Activated CD8-positive, alpha-beta memory T cell treated with anti-CD3 and anti-CD28 coated beads, Interleukin-2, amount 50 U/mL, for 1 hour (primary cell): ENCODE results near the gene TSPAN18.

Experiments used
- DNase-seq: peaks from one replicate; pipeline ENCODE4 v3.0.0-alpha.2; 2020; ENCODE audit errors: extremely low read depth

TSPAN18 gene

DNA sequence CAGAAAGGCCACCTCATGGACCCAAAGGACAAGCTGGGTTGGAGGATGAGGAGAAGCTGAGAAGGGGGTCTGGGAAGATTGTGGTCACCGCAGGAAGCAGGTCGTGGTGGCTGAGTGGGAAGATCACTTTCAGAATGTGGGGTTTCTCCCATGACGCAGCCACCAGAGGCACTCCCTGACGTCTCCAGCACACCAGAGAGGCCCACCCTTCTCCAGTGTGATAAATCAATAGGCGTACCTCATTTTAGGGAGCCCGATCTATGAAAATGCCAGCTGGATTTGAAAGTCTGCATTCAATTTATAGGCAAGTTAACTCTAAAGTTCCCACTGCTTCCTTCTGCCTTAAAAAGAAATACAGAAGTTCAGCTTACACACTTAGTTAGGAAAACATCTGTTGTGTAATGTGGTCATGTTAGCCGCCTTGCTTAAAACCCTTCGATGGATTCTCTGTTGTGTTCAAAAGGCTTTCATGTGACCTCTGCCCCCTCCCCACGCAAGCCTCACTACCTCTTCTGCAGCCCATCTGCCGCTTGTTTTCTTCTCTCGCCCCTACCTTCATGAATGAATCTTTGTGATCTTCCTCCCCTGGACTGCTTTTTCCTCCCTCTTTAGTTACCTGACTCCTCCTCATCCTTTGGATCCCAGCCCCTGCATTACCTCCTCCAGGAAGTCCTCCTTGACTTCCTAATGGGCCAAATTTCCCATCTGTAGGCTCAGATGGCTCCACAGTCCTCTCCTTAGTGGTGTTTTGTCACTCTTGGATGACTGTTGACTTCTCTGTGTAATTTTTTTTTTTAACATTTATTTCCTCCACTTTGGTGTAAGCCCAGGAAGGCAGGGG is 10.7 kb downstream of the TSPAN18 start:
- no peak for DNase-seq

DNA sequence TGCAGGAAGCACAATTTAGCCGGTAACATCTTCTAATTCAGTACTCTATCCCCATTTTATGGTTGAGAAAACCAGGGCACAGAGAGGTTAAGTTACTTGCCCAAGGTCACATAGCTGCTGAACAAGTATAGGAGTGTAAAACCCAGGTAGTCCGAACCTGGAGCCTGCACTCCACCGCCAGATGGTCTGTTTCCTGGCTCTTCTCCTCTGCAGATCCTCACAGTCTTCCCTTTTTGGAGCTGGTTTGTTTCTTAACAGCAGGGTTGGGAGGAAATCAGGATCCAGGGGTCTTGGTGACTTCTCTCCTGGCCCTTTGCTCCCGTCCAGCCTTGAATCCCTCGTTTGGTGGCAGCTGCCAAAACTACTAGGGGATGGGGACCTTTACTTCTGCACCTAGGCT is 12.0 kb downstream of the TSPAN18 start:
- no peak for DNase-seq

GRCh38 chr11:44740967-44741366 is 14.2 kb downstream of the TSPAN18 start:
- no peak for DNase-seq

DNA sequence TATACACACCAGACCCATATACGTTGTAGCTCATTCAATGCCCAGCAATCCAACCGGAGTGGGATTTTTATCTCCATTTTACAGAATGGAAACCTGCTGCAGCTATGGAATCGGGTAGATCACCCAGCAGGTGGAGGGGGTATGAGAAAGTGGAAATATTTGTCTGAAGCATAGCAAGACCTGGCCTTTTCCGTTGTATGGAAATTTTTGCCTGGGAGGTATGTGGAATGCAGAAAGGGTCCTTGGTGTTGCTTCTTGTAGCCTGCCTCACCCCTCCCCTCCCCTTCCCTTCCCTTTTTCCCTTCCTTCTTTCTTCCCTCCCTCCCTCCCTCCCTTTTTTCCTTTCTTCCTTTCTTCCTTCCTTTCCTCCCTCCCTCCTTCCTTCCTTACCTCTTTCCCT is 15.2 kb downstream of the TSPAN18 start:
- DNase-seq = no peak

DNA sequence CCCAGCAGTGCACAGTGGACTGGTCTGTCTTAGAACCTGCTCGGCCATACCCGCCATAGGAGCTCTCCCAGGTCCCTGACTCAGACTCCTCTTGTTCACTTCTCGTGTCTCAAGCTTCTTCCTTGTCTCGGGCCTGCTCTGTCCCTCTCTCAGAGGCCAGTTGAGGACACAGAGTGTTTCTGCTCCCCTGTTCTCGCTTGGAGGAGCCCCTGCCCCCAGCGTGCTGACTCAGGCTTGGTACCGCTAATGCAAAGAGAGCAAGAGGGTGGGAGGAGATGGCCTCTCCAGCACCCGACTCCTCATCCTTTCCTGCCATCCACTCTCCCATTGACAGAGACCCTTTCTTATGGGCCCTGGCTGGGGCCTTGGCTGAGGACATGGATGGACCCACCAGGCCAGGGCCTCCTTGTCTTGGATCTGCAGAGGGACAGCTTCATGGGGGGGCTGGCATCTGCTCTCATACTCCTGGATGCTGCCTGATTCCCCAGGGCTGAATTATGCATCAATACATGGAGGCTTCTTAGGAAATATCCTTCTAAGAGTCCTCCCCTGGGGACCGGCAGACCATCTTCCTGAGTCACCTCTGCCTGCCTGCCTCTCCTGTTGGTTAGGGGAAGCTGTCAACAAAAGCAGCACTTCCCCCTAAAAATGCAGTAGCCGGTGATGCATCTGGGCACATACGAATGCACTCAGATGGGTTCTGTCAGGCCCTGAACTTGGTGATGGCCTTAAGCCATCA is 15.9 kb downstream of the TSPAN18 start:
- DNase-seq = no peak

DNA sequence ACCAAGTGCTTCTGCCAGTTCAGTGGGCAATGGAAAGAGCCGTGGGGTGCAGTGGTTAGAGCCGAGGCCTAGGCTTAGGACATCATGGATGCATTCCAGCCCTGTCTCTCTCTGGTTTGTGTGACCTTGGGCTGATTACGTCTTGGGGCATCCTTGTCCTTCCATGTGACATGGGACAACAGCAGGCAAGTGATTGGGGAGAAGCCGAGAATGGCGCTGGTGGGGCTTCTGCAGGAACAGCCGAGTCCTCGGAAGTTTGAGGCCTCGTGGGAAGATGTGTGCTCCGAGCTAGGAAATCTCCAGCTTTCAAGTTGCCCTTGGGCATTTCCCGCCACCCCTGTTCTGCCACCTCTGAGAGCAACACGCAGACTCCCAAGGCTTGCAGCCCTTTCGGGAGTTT is 16.6 kb downstream of the TSPAN18 start:
- DNase-seq = no peak

- DNase-seq = no peak
Measured at GRCh38 chr11:44743959-44744557, 17.3 kb downstream of the TSPAN18 start.

GRCh38 chr11:44746894-44747293 is 20.1 kb downstream of the TSPAN18 start:
- DNase-seq = no peak

DNA sequence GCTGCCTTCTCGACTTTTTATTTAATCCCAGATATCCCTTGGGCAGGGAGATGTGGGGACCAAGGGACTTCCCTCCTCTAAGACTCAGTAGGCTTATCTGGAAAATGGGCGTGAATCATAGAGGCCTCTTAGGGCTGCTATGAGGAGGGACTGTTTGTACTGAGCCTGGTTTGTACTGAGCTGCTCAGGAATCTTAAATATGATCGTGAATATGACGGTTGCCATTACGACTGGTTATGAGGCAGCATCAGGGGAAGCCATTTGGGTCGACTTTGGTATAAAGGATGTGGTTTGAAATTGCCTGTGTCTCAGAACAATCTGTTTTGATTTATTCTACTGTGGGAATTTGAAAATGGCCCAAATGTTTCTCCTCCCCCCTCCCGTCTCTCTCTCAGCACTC is 20.6 kb downstream of the TSPAN18 start:
- no peak for DNase-seq

DNA sequence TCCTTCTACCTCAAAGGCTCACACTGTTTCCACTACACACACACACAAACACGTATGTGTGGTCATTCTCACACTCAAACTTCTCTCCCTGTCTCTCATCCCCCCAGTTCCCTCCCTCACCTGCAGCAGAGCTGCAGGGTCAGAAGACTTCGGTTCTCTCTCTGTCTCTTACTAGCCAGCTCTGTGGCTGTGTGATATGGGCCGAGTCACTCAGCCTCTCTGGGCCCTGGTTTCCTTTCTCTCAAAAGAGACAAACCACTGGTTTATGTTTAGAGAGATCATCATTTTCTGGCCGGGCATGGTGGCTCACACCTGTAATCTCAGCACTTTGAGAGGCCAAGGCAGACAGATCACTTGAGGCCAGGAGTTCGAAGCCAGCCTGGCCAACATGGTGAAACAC is 21.1 kb downstream of the TSPAN18 start:
- no peak for DNase-seq

GRCh38 chr11:44748606-44749005 is 21.8 kb downstream of the TSPAN18 start:
- DNase-seq = no peak

- DNase-seq = no peak
Measured at GRCh38 chr11:44749189-44749588, 22.4 kb downstream of the TSPAN18 start.

DNA sequence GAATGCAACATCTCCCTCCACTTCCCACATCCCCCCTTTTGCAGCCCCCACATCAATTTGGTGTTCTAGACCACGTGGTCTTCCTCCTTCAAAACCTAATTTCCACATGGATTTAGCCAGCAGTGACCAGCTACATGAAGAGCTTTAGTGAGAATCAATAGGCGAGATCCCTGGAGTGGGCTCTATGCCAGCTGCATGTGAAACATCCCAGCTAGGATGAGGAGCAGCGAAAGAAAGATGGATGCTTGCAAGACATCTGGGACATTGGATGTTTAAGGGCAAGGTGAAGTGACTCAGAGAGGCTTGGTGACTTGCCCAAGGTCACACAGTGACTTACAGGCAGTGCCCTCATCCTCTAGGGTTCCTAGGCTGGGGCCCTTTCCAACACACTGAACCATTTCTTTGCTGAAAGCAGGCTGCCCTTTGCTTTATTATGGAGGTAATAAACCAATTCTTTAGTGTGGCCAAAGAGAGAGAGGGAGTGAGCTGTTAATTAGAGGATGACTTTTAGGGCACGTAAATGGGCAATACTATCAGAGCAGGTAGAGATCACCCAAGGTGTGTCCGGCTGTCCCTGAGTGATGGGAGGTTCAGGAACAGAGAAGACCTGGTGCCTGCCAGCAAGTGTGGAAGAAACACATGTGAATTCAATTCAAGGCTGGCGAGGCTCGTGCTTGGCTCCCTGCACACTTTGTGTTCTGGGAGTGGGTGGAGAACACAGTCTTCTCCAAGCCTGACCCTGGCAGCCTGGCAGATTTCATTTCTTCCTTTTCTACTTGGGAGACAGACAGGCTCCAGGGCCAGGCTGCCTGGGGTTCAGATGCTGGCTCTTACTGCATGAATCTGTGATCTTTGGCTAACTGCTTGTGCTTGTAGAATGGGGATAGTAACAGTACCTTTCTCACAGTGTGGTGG is 24.0 kb downstream of the TSPAN18 start:
- no peak for DNase-seq

GRCh38 chr11:44752300-44752699 is 25.5 kb downstream of the TSPAN18 start:
- DNase-seq = no peak

DNA sequence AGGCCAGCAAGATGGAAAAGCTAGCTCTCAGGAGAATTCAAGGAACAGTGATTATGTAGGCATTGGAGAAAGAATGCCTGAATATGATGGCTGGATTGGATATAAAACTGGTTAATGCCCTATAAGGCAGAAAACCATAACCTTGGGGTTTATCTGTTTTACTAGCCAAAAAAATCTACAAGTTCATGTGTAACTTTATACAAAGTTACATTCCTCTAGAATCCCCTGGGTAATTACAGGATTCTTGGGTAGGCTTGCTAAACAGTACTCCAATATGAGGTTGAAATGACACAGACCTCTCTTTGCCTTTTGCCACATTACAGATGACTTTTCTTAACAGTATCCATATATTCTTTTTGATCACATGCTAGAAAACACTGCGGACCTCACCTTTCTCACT is 26.0 kb downstream of the TSPAN18 start:
- no peak for DNase-seq

DNA sequence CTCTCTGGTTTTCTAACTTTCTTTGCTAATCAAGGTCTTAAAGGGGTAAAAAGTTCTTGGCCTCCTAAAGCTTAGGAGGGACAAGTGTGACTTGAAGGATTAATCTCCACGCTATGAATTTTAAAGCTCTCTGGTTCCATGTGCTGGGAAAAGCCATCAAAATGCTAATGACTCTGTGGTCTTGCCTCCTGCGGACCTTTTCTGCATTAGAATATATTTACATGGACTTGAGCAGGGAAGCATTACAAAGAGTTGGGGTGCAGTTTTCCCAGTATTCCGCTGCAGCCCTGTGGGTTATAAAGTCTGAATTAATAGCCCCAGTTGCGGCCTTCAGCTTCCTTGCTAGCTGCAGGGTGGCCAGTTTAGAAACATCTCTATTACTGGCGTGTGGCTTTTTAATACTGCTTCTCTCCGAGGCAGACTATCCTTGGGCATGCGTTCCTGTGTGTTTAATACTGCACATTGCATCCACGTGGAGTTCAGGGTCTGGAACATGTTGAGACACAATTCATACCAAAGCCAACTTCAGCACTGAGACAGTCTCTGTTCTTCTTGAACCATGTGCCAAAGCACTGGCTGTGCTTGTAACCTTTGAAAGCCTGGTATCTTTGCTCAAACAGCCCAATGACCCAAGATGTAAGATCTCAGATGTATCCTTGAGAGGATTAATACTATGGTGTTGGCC is 27.3 kb downstream of the TSPAN18 start:
- DNase-seq = no peak

DNA sequence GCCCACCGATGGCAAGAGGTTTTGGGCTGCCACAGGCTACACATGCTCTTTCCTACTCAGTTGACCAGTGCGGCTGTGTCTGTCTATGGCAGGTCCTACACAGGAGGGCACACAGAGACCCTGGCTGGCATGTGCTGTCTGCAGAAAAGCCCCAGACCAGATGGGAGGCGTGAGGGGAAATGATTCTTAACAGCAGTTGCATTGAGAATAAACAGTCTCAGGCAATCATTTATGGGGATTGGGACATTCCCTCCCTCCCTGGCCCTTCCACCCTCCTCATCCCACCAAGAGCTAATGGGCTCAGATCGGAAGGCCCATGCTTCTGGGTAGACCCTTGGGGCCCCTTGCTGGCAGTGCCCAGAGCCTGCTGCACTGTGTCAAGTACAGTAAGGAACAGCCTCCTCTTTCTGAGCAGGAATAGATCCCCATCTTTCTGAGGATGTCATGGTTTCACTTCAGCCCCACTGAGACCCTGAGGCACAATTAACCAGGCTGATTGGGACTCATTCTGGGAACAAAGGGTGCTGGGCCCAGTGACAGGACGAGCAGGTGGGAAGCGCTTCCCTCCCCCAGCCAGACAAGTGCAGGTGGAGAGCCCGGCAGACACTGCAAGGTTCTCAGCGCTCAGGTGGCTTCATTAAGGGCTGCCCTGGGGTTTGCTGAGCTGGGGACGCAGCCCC is 28.3 kb downstream of the TSPAN18 start:
- DNase-seq = no peak

GRCh38 chr11:44755556-44756523 is 29.1 kb downstream of the TSPAN18 start:
- DNase-seq = no peak

DNA sequence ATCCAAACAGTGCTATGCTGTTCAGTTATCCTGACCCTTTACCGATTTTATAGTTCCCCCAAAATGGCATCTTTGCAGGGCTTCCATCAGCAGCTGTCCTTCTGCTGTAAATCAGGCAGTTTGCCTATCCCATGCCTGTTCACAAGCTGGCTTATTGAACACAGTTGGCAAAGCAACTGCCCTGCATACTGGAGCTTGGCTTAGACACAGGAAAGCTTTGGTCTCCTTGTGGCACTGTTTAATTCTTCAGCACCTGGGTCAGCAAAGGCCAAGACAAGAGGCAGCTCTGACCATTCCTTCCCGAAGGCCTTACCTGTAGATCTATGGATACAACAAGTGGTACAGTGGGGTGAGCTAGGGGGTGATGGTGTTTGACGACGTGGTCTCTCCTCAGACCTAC is 32.2 kb downstream of the TSPAN18 start:
- no peak for DNase-seq
